KOPT-K1 (cell line): ENCODE results near the gene CLCN7.

Experiments used
- H3K27ac ChIP-seq: fragments of 200-600 bp; sonication (generic); 2 replicates; pipeline ENCODE4 v1.5.1; 2016; ENCODE audit warnings: antibody characterized with exemption, mild to moderate bottlenecking, low read depth, low read length; ENCODE audit not compliant: poor library complexity, severe bottlenecking
- H3K36me3 ChIP-seq: fragments of 200-600 bp; sonication (generic); 2 replicates; pipeline ENCODE4 v1.5.1; 2017; ENCODE audit warnings: antibody characterized with exemption, mild to moderate bottlenecking, low read length, moderate library complexity; ENCODE audit not compliant: insufficient read depth
- H3K9me3 ChIP-seq: fragments of 200-600 bp; sonication (generic); 2 replicates; pipeline ENCODE4 v1.5.1; 2017; ENCODE audit warnings: antibody characterized with exemption, low read length, mild to moderate bottlenecking; ENCODE audit not compliant: insufficient read depth, poor library complexity, severe bottlenecking

CLCN7 gene, protein sequence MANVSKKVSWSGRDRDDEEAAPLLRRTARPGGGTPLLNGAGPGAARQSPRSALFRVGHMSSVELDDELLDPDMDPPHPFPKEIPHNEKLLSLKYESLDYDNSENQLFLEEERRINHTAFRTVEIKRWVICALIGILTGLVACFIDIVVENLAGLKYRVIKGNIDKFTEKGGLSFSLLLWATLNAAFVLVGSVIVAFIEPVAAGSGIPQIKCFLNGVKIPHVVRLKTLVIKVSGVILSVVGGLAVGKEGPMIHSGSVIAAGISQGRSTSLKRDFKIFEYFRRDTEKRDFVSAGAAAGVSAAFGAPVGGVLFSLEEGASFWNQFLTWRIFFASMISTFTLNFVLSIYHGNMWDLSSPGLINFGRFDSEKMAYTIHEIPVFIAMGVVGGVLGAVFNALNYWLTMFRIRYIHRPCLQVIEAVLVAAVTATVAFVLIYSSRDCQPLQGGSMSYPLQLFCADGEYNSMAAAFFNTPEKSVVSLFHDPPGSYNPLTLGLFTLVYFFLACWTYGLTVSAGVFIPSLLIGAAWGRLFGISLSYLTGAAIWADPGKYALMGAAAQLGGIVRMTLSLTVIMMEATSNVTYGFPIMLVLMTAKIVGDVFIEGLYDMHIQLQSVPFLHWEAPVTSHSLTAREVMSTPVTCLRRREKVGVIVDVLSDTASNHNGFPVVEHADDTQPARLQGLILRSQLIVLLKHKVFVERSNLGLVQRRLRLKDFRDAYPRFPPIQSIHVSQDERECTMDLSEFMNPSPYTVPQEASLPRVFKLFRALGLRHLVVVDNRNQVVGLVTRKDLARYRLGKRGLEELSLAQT

DNA sequence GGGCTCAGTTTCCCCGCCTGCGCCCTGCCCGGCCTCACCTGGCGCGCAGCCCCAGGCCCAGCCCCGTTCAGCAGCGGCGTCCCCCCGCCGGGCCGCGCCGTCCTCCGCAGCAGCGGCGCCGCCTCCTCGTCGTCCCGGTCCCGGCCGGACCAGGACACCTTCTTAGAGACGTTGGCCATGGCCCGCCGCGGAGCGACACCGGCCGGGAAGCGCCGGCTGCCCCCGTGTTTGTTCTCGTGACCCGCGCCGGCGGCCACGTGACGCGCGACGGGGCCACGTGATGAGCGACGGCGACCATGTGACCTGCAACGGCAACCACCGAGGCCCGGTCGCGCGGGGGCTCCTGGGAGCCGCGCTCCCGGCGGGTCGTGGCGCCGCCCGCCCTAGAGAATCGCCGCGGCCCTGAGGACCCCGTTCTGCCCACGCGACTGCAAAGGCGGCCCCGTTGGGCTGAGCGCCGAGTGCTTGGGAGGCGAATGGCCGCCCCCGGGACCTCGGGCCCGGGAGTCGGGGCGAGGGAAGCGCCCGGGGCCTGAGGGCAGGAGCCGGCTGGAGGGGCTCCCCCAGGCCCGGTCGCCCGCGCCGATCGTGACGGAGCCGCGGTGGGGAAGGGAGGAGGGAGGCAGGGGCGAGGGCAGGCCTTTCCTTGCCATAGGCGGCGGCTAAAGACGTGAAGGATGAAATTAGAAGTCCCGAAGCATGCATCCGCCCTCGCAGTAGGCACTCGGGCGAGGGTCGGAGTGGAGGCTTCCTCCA lies at the start of gene CLCN7:
CLCN7 (minus strand) TSS at position 233 of the 756 bp plus-strand sequence; CDS start at position 179, 54 bp downstream.
- no peaks in the 10 kb centered on the region for H3K36me3 ChIP-seq
- peak within 1 kb of the TSS; percentile 92 for H3K27ac ChIP-seq
- H3K9me3 ChIP-seq = no peaks in the 10 kb centered on the region

DNA sequence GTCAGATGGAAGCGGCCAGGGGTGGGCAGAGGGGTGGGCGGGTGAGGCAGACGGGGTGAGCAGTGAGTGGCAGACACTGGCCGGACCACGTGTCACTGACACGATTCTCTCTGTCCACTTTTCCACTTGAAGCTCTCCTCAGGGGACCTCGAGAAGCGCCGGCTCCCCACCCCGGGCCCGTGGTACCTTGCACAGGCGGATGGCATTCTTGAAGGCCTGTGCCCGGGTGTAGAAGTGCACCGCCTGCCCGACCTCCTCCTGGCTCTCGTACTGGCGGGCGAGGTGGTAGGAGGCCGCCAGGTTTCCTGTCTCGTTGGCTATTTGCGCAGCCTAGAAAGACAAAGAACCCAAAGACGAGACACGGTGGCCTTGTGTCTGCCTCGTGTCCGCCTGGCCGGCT lies 49.5 kb upstream of the CLCN7 start:
- H3K36me3 ChIP-seq = no peaks in the 10 kb centered on the region
- H3K27ac ChIP-seq = no peak overlapping the region
- no peaks in the 10 kb centered on the region for H3K9me3 ChIP-seq

DNA sequence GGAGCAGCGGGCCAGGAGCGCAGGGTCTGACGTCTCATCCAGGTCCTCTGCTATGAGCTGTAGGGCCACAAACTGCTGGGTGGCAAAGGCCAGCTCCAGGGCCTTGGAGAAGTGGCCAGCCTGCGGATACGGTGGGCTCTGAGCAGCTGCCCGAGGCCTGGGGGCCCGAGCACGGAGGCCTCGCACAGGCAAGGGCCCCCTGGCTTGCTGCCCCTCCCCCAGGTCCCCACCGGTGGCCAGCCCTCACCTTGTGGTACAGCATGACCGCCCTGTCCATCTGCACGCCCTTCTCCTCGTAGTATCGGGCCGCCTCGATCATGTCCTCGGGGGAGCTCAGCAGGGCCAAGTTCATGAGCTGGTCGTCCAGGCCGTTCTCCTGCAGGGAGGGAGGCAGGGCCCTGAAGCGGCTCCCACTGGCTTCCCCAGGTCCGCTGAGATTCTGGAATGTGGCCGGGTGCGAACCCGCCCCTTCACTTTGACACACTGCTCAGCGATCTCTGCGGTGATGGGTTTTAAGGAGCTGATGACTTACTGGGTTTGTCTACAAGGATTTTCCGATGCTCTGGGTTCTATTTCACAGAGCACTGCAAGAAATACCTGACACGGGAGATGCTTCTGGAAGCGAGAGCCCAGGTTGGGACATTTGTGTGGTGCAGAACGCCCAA lies 48.9 kb upstream of the CLCN7 start:
- no peaks in the 10 kb centered on the region for H3K9me3 ChIP-seq
- H3K36me3 ChIP-seq = no peaks in the 10 kb centered on the region
- H3K27ac ChIP-seq = no peak overlapping the region

DNA sequence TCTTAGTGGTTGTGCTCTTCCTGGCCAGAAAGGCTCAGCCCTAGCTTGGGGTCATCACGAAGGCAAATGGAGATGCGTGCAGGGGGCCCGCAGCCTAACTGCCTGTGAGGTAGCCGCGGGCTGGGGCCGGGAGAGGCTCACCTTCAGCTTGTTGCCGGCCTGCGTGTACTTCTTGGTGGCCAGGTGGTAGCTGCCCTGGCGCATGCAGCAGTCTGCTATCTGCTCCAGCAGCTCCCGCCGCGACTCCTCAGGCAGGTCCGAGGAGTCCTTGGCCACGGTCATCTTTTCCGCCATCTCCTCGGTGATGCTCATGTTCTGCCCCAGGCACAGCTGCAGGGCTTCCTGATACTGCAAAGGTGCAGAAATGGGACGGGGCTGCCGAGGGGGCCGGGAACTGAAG lies 45.6 kb upstream of the CLCN7 start:
- Histone ChIP-seq H3K36me3 (no peaks in the 10 kb centered on the region), H3K27ac (no peak overlapping the region)

DNA sequence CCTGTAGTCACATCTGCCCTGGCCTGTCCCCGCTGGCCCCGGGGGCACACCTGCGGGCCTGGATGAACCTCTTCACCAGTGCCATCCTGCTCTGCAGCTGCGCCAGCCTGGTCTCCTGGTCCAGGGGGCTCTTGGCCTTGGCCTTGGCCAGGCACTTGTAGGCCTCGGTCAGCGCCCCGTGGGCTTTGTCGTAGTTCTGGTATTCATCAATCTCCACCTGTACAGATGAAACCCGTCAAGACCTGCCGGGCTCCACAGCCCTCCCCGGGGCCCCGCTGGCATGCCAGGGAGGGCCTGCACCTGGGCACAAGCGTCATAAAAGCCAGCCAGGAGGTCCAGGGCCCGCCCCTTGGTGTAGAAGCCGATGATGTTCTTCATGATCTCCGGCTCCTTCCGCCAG lies 45.0 kb upstream of the CLCN7 start:
- Histone ChIP-seq H3K36me3 (no peaks in the 10 kb centered on the region), H3K9me3 (no peaks in the 10 kb centered on the region), H3K27ac (no peak overlapping the region)

More for the DNA sequence above, 45.6 kb upstream of the CLCN7 start:
- no peaks in the 10 kb centered on the region for H3K9me3 ChIP-seq

DNA sequence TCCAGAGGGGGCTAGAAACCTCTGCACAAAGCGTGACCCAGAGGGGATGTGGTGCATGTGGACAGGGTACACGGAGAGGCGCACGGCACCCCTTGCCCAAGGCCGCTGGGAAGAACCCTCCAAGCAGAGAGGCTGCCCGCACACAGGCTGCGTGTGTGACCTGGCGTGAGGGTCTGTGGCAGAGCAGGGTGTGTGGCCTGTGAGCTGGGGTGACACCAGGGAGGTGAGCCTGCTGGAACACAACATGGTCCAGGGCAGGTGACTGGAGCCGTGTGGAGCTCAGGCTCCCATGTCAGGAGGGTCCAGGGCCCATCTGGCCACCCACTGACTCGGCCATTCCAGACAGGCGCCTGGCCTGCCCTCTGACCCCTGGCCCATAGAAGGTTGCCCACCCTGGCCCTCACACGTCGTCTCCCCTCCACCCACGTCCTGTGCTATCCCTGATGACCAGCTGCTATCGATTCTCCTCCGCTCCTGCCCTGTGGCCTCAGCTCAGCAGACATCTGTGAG lies 43.9 kb upstream of the CLCN7 start:
- no peaks in the 10 kb centered on the region for H3K36me3 ChIP-seq
- peaks cover 5% of the 10 kb centered on the region for H3K9me3 ChIP-seq

DNA sequence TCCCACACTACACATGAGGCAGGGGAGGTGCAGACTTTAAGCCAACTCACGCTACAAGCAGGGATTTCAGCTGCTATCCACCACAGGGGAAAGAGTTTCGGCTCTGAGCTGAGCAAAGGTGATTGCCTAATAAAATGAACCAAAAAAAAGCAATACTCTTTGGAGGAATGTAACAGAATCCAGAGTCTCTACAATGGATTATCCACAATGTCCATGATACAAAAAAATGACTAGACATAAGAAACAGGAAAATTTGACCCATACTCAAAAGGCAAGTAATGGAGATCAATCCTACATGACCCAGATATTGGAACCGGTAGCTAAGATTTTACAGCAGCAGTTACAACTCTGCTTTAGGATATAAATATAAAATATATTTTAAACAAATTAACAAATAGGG lies 39.7 kb upstream of the CLCN7 start:
- Histone ChIP-seq H3K27ac (no peak overlapping the region), H3K9me3 (peaks cover 5% of the 10 kb centered on the region), H3K36me3 (peaks cover 31% of the 10 kb centered on the region; the same call in 1 of the 2 replicates)

More for the DNA sequence above, 43.9 kb upstream of the CLCN7 start:
- H3K27ac ChIP-seq = no peak overlapping the region

DNA sequence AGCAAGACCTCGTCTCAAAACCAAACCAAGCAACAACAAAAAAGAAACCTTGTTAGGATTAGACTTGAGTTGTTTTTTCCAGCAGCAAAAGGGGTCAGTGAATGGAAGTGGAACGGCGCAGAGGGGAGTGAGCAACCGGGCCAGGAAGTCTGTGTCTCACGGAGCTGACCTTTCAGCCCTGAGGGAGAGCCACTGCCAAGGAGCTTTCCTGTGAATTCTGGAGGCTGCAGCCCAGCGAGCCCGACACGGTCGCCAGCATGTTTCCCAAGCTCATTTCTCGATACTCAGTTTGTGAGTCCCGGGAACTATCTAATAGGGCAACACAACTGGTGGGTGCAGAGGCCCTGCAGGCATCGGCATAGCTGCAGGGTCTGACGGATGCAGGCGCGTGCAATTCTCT lies 37.9 kb upstream of the CLCN7 start:
- Histone ChIP-seq H3K9me3 (peaks cover 5% of the 10 kb centered on the region), H3K27ac (no peak overlapping the region), H3K36me3 (peaks cover 47% of the 10 kb centered on the region; the same call in 1 of the 2 replicates)

DNA sequence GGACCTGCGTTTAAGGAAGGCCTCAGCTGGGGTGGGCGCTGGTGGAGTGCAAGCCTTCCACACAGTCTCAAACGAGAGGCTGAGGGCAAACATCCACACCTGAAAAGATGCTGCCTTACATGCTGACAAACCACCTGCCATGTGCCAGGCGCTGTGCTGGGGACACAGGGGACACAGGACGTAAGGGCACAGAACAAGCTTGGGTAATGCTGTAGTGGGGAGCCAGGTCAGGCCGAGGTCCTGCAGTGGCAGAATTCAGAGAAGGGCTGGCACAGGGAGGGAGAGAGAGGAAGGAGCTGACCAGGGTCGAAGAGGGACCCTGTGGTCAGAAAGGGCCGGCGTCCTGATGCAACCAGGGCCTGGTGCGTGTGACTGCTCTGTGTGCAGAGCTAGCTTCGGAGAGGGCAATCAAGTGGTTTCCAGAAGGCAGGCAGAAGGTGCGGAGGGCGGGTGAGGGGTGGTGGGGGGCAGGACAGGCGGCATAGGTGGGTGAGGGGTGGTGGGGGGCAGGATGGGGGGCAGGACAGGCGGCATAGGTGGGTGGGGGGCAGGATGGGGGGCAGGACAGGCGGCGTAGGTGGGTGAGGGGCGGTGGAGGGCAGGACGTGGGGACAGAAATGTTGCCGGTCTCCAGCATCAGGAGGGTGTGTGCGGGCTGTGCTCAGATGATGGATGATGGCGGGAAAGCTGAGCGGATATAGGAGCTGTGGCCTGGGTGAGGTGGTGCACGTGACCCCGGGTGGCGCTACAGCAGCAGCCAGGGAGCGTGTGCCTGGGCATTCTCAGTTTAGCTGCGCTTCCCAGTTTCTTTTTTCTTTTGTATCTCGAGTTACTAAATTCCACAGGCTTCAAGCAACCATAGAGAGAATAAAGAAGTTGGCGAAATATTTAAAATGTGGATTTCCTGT lies 37.1 kb upstream of the CLCN7 start:
- Histone ChIP-seq H3K9me3 (peaks cover 5% of the 10 kb centered on the region), H3K27ac (no peak overlapping the region), H3K36me3 (peaks cover 55% of the 10 kb centered on the region; the same call in 1 of the 2 replicates)

DNA sequence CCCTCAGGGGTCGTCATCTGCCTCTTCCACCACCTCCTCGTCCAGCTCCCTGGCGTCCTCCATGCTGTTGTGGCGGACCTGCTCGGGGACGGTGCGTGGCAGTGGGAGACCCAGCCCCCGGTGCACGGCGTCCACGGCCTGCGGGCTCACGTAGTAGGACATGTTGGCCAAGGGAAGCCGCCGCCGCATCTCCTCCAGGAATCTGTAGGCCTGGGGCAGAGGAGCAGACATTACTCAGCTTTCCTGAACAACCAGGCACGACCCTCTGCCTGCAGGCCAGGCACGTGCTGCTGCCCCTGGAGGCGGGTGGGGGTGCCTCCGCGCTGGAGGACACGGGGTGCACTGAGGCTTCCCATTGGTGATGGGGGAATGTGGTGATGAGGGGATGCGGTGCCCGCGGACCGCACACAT lies 36.1 kb upstream of the CLCN7 start:
- H3K9me3 ChIP-seq = peaks cover 5% of the 10 kb centered on the region
- H3K27ac ChIP-seq = no peak overlapping the region
- H3K36me3 ChIP-seq = peaks cover 64% of the 10 kb centered on the region; the same call in 1 of the 2 replicates

DNA sequence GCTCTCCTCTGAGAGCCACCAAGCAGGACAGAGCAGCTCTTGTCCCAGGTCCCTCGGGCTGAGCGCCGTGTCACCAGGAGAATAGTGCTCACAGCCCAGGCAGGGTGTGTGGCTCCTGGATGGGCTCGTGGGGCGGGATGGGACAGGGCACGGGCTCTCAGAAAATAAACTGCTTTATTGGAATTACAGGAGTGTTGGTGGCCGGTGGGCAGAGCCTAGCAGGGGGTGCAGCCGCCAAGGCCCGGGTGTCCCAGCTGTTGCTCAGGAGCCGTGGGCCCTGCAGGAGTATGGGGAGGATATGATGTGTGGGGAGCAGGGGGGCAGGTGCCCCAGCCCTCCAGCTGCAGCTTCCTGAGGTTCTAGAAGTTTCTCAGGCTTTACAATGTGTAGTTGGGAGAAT lies 35.4 kb upstream of the CLCN7 start:
- no peak overlapping the region for H3K27ac ChIP-seq
- peaks cover 67% of the 10 kb centered on the region; the same call in 1 of the 2 replicates for H3K36me3 ChIP-seq
- peaks cover 5% of the 10 kb centered on the region for H3K9me3 ChIP-seq

DNA sequence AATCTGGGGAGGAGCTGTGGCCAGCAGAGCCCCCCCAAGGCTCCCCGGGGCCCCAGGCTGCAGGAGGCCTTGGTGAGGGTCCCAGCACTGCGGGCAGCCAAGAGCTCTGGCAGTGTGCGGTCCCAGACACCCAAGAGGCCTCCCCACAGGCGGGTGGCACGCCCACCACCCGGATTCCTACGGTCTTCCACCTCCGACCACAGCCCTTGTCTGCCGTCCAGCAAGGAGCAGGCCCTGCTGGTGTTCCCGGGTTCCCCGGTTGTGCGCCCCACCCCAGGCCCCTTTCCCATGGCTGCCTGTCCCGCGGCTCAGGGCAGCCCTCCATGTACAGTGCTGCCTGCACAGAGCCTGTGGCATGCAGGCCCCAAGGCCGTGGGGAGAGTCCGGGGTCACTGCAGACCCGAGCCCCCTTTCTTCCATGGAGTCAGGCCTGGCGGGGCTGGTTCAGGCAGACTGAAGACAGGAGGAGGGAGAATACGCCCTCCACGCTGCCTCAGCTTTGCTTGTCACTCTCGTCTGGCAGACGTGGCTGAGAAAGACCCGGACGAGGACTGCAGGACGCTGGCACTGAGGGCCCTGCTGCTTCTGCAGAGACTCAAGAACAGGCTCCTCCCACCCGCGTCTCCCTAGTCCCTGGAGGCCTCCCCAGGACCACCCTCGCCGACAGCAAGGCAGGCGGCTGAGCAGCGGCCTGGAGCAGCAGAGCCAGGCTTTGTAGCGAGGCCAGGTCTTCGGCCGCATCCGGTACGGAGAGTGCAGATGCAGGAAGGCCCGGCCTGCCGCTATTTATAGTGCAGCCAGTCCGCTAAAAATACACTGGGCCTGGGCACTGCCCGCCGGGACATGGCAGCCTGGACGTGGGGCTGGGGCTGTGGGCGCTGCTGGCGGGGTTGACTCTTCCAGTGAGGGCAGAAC lies 34.7 kb upstream of the CLCN7 start:
- Histone ChIP-seq H3K9me3 (peaks cover 4% of the 10 kb centered on the region), H3K27ac (no peak overlapping the region), H3K36me3 (peaks cover 67% of the 10 kb centered on the region; the same call in 1 of the 2 replicates)
